WTC11 (cell line): ENCODE results near the gene ADCY2.

Source experiments
- ATF2 ChIP-seq: sonication (generic); formaldehyde crosslinking; IDR thresholded peaks from 2 replicates; pipeline ENCODE4 v1.8.1; 2022; ENCODE audit warnings: low read depth, missing genetic modification reagents, borderline replicate concordance
- CBFB ChIP-seq: sonication (generic); formaldehyde crosslinking; IDR thresholded peaks from 2 replicates; pipeline ENCODE4 v1.8.1; 2022; ENCODE audit warnings: mild to moderate bottlenecking, low read depth, missing genetic modification reagents
- CTCF ChIP-seq: fragments of 200-600 bp; IDR thresholded peaks from 2 replicates; pipeline ENCODE4 v1.8.0; 2022; ENCODE audit warnings: antibody characterized with exemption
- MAX ChIP-seq: sonication (generic); formaldehyde crosslinking; IDR thresholded peaks from 2 replicates; pipeline ENCODE4 v1.8.0; 2022; ENCODE audit warnings: mild to moderate bottlenecking, missing genetic modification reagents
- TCF7 ChIP-seq: sonication (generic); formaldehyde crosslinking; IDR thresholded peaks from 2 replicates; pipeline ENCODE4 v1.8.0; 2022; ENCODE audit warnings: mild to moderate bottlenecking, low read depth, missing genetic modification reagents, moderate library complexity
- ZNF532 ChIP-seq: fragments of 250-450 bp; sonication (Bioruptor Pico); IDR thresholded peaks from 2 replicates; pipeline ENCODE4 v1.9.0; 2021; ENCODE audit warnings: mild to moderate bottlenecking, borderline replicate concordance

GRCh38 chr5:7664208-7664607 is 268.3 kb downstream of the ADCY2 start:
- TF ChIP-seq CBFB (CRISPR knock-in tag): no peak
- no peak for TF ChIP-seq CTCF
- no peak for TF ChIP-seq ATF2 (CRISPR knock-in tag)
- TF ChIP-seq TCF7 (CRISPR knock-in tag): no peak
- no peak for TF ChIP-seq ZNF532
- TF ChIP-seq MAX (CRISPR knock-in tag): no peak
